Measurements from ENCODE around the gene FCRLB.

FCRLB gene

DNA sequence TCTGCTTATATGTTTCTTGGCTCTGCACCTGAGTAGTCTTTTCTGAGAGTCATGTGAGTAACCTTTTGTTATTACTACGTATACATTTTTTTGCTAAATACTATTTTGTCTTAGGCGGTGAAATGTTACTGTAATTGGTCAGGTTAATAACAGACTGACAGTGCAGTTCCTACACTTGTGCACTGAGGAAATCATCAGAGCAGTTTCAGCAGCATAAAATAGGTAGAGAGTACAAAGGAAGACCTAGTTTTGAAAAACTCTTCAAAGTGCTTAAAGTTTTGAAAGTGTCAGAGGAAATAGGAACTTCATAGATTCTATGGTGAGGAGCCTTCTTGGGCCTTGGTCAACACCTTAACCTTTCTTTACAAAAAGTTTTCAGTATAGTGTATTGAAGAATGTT lies 55.9 kb downstream of the FCRLB start:
- no peak for TF ChIP-seq CTCF (IDR thresholded peaks at IDR 0.05; ENCODE audit: low read length)
- TF ChIP-seq EZH2 (IDR thresholded peaks at IDR 0.05; ENCODE audit: borderline replicate concordance, low read length): no peak
- Histone ChIP-seq H3K27ac (ENCODE audit: low read depth, low read length, poor library complexity, severe bottlenecking) (no peak overlapping the region), H3F3A (ENCODE audit: insufficient read depth, low read length) (no peaks in the 10 kb centered on the region), H4K20me1 (ENCODE audit: insufficient read depth, low read length) (no peaks in the 10 kb centered on the region), H3K9ac (ENCODE audit: low read length) (no peak overlapping the region), H3K4me1 (ENCODE audit: insufficient read depth, low read length, severe bottlenecking) (peaks cover 31% of the 10 kb centered on the region), H3K9me2 (ENCODE audit: low read depth, low read length) (no peaks in the 10 kb centered on the region), H3K9me3 (ENCODE audit: low read length) (no peaks in the 10 kb centered on the region), H3K36me3 (ENCODE audit: insufficient read depth, low read length) (peaks cover 3% of the 10 kb centered on the region; the same call in 1 of the 2 replicates), H3K4me2 (ENCODE audit: low read length) (no peak overlapping the region), H3K27me3 (ENCODE audit: insufficient read depth, low read length) (no peaks in the 10 kb centered on the region), H3K4me3 (ENCODE audit: low read depth, low read length, poor library complexity, severe bottlenecking) (no peak overlapping the region), H3K79me2 (ENCODE audit: insufficient read depth, low read length) (0 out of 2 replicates have a peak, but pooled peaks cover 3% of the 10 kb centered on the region), H2AFZ (ENCODE audit: low read length) (no peak overlapping the region)
